HepG2 (cell line): ENCODE data around the gene ACAD11. TPM values are rescaled to one million over a fixed set of nuclear protein-coding genes. Genes with fewer than 3 reads are reported as not detected.

ENCODE experiments used
- ATAC-seq: fragments of 200-7000 bp; cut with Tn5 transposase; 3 replicates; pipeline ENCODE4 v1.9.1; 2020; ENCODE audit warnings: mild to moderate bottlenecking, moderate library complexity
- BruUV-seq: library from RNA; stranded (reverse); fragments of 400-500 nt; replicated peaks from 2 replicates; lab custom pipeline; 2021; lab: Mats Ljungman, UMichigan
- CTCF ChIA-PET: fragments of 300-600 bp; formaldehyde crosslinking; extraction: SDS; loops from one replicate; lab custom pipeline; 2021; ENCODE audit warnings: low total read pairs, inconsistent platforms, low intra/inter-chr PET ratio; lab: Yijun Ruan, JAX
- POLR2A ChIA-PET: fragments of 350-600 bp; sonication (Branson Sonifier 250); formaldehyde crosslinking; loops from one replicate; lab custom pipeline; 2020; ENCODE audit warnings: antibody characterized with exemption, inconsistent platforms; lab: Yijun Ruan, JAX
- DNase-seq: peaks from one replicate; pipeline ENCODE4 v3.0.0-alpha.2; 2015; ENCODE audit warnings: low spot score
- FAIRE-seq: peaks from 3 replicates; lab custom pipeline; 2011; peaks lifted over from hg19 to GRCh38; lab: Jason Lieb, UNC
- H2AFZ ChIP-seq: one replicate; pipeline ENCODE4 v1.6.1; 2011; ENCODE audit warnings: low read length, inconsistent platforms
- H3K27ac ChIP-seq: fragments of 300-600 bp; 3 replicates; pipeline ENCODE4 v1.8.0; 2011; ENCODE audit warnings: mixed run types, mild to moderate bottlenecking, mixed read lengths, low read length, inconsistent platforms; ENCODE audit not compliant: insufficient read depth; ENCODE audit errors: extremely low read length
- H3K27me3 ChIP-seq, 2 experiments: fragments of 200-600 bp in 1 of 2; 2 replicates in 1 of 2; 3 replicates in 1 of 2; pipeline versions ENCODE4 v1.6.0 to v1.8.0; 2011; ENCODE audit warnings: low read length in 2 of 2, mild to moderate bottlenecking in 2 of 2, moderate library complexity in 2 of 2, inconsistent platforms in 1 of 2; ENCODE audit not compliant: insufficient read depth in 2 of 2, control insufficient read depth in 1 of 2
- H3K36me3 ChIP-seq, 2 experiments: fragments of 200-600 bp in 1 of 2; replicated peaks in 1 of 2; 2 replicates in 1 of 2; 3 replicates in 1 of 2; pipeline versions ENCODE4 v1.5.1 to v1.8.0; 2011; ENCODE audit warnings: low read length in 2 of 2, inconsistent platforms in 1 of 2; ENCODE audit not compliant: insufficient read depth in 2 of 2, control insufficient read depth in 1 of 2
- H3K4me1 ChIP-seq: 2 replicates; pipeline ENCODE4 v1.5.1; 2012; ENCODE audit warnings: low read length, inconsistent platforms; ENCODE audit not compliant: insufficient read depth
- H3K4me2 ChIP-seq: 2 replicates; pipeline ENCODE4 v1.6.0; 2011; ENCODE audit warnings: low read depth, low read length, inconsistent platforms
- H3K4me3 ChIP-seq, 3 experiments: fragments of 200-600 bp in 1 of 3; sonication (generic), shearing (Covaris generic) in 1 of 3; replicated peaks in 1 of 3; 2 replicates each; pipeline ENCODE4 v1.5.1; 2011 to 2016; ENCODE audit warnings: low read length in 3 of 3, inconsistent platforms in 2 of 3, low read depth in 2 of 3, mild to moderate bottlenecking in 2 of 3, control low read depth in 1 of 3, mixed read lengths in 1 of 3; ENCODE audit not compliant: insufficient read depth in 1 of 3
- H3K79me2 ChIP-seq: one replicate; pipeline ENCODE4 v1.6.1; 2011; ENCODE audit warnings: low read length, inconsistent platforms; ENCODE audit not compliant: insufficient read depth
- H3K9ac ChIP-seq: 2 replicates; pipeline ENCODE4 v1.6.0; 2011; ENCODE audit warnings: mild to moderate bottlenecking, low read depth, low read length, inconsistent platforms; ENCODE audit not compliant: insufficient read depth
- H3K9me3 ChIP-seq: 2 replicates; pipeline ENCODE4 v1.5.1; 2012; ENCODE audit warnings: mild to moderate bottlenecking, low read length
- H4K20me1 ChIP-seq: 2 replicates; pipeline ENCODE4 v1.6.0; 2011; ENCODE audit warnings: inconsistent platforms, mild to moderate bottlenecking, low read length, moderate library complexity; ENCODE audit not compliant: insufficient read depth
- ADNP ChIP-seq: sonication (generic); formaldehyde crosslinking; IDR thresholded peaks from 2 replicates; pipeline ENCODE4 v1.4.0; 2020; ENCODE audit warnings: missing genetic modification reagents
- ATM ChIP-seq: fragments of 450-650 bp; IDR thresholded peaks from 2 replicates; pipeline ENCODE4 v1.7.1; 2017; ENCODE audit warnings: mild to moderate bottlenecking, borderline replicate concordance
- MEF2D ChIP-seq: sonication (generic); formaldehyde crosslinking; IDR thresholded peaks from 2 replicates; pipeline ENCODE4 v1.5.1; 2020; ENCODE audit warnings: mild to moderate bottlenecking, missing genetic modification reagents
- RXRA ChIP-seq: sonication (generic); formaldehyde crosslinking; IDR thresholded peaks from 2 replicates; pipeline ENCODE4 v1.5.1; 2020; ENCODE audit warnings: missing genetic modification reagents
- SATB2 ChIP-seq: sonication (generic); formaldehyde crosslinking; IDR thresholded peaks from 2 replicates; pipeline ENCODE4 v1.5.0; 2020; ENCODE audit warnings: missing genetic modification reagents
- TERF1 ChIP-seq: sonication (generic); formaldehyde crosslinking; IDR thresholded peaks from 2 replicates; pipeline ENCODE4 v1.8.0; 2022; ENCODE audit warnings: mild to moderate bottlenecking, missing genetic modification reagents, moderate library complexity
- ZMYM4 ChIP-seq: sonication (generic); formaldehyde crosslinking; IDR thresholded peaks from 2 replicates; pipeline ENCODE4 v1.8.1; 2023; ENCODE audit warnings: mild to moderate bottlenecking, missing genetic modification reagents
- ZNF232 ChIP-seq: sonication (generic); formaldehyde crosslinking; IDR thresholded peaks from 2 replicates; pipeline ENCODE4 v1.4.0; 2020; ENCODE audit warnings: missing genetic modification reagents, borderline replicate concordance
- ZNF292 ChIP-seq: sonication (generic); formaldehyde crosslinking; IDR thresholded peaks from 2 replicates; pipeline ENCODE4 v1.8.1; 2022; ENCODE audit warnings: mild to moderate bottlenecking, low read depth, missing genetic modification reagents, borderline replicate concordance
- ZNF782 ChIP-seq: sonication (generic); formaldehyde crosslinking; IDR thresholded peaks from 2 replicates; pipeline ENCODE4 v1.4.0; 2020; ENCODE audit warnings: missing genetic modification reagents, mild to moderate bottlenecking, borderline replicate concordance
- WGBS: methylation state at CpG from one replicate; pipeline ENCODE4 v1.1.6; 2017; ENCODE audit warnings: low lambda C conversion rate; 5-methylcytosine and 5-hydroxymethylcytosine counted together
- in situ Hi-C: cut with HindIII; loops from 2 replicates; pipeline ENCODE4 v1.10.0; 2017; ENCODE audit warnings: low pct_unique_long_range_greater_than_20kb; ENCODE audit not compliant: extremely low pct_ligation_motif_present
- intact Hi-C: fragments of 100-400 bp; cut with micrococcal nuclease; formaldehyde crosslinking; loops from one replicate; pipeline ENCODE4 v1.10.0; 2022; ENCODE audit not compliant: unreplicated experiment
- polyA plus RNA-seq, 8 experiments: library from polyadenylated mRNA; depleted of rRNA in 3 of 8; stranded (reverse) in 7 of 8; unstranded in 1 of 8; fragments of >200 nt; fragmentation: Illumina TruSeq in 4 of 8; extraction: Trizol in 4 of 8; gene quantifications; 2 replicates each; pipeline versions ENCODE4 v1.2.1 to v1.2.3, GENCODE V29; 2011 to 2016; ENCODE audit warnings: low read depth in 4 of 8, missing spikeins in 1 of 8, mixed read lengths in 1 of 8; ENCODE audit not compliant: insufficient read depth in 1 of 8
- total RNA-seq, 5 experiments: library from RNA; depleted of rRNA; stranded (reverse); fragments of >200 nt; fragmentation: Illumina TruSeq; extraction: Trizol; gene quantifications; 2 replicates each; pipeline ENCODE4 v1.2.3, GENCODE V29; 2016; ENCODE audit warnings: low read depth in 1 of 5

Gene ACAD11
- total and polyA plus RNA-seq, 2 of the 13 experiments (the other 11 are each of a cell fraction or from before 2014, with no cell fraction given): 30.6 to 56.9 TPM

GRCh38 chr3:132695422-132695821 is 35.8 kb upstream of the ACAD11 start:
- ATAC-seq: no peak
- DNase-seq: no peak
- no peak overlapping the region for H3K27ac ChIP-seq
- POLR2A ChIA-PET: interaction anchor here (0.6 kb wide), 1 partner anchor 1055 kb away, joined by 3 read pairs; no protein-coding TSS in a partner anchor
- no peak overlapping the region for H3K9ac ChIP-seq
- WGBS: 100% methylated on average over 1 of the region's 1 CpG
- BruUV-seq: no TSS peak
- intact Hi-C loops (no loop called here), in situ Hi-C loops (no loop called here)
- no peak overlapping the region for H2AFZ ChIP-seq
- no peaks in the 10 kb centered on the region for H3K9me3 ChIP-seq
- H3K4me3 ChIP-seq: no peak overlapping the region
- no peaks in the 10 kb centered on the region for H3K79me2 ChIP-seq
- CTCF ChIA-PET: no interaction called here
- no peaks in the 10 kb centered on the region for H3K4me1 ChIP-seq
- FAIRE-seq: no peak
- TF ChIP-seq MEF2D (CRISPR knock-in tag) (no peak), RXRA (CRISPR knock-in tag) (no peak), ZNF782 (CRISPR knock-in tag) (no peak), ADNP (CRISPR knock-in tag) (no peak), ZMYM4 (CRISPR knock-in tag) (no peak)
- no peaks in the 10 kb centered on the region for H3K27me3 ChIP-seq
- H4K20me1 ChIP-seq: no peaks in the 10 kb centered on the region
- no peak overlapping the region for H3K4me2 ChIP-seq
- peaks cover 16 to 58% of the 10 kb centered on the region in 2 experiments for H3K36me3 ChIP-seq

- in situ Hi-C loops (no loop called here), intact Hi-C loops (no loop called here)
- ChIA-PET CTCF (no interaction called here), POLR2A (no interaction called here)
- Histone ChIP-seq H3K4me3 (no peak overlapping the region), H3K9me3 (no peaks in the 10 kb centered on the region), H3K27me3 (no peaks in the 10 kb centered on the region), H3K36me3 (peaks cover 16 to 58% of the 10 kb centered on the region in 2 experiments), H3K27ac (no peak overlapping the region), H4K20me1 (no peaks in the 10 kb centered on the region), H3K4me1 (no peaks in the 10 kb centered on the region), H2AFZ (no peak overlapping the region), H3K4me2 (no peak overlapping the region), H3K79me2 (no peaks in the 10 kb centered on the region), H3K9ac (no peak overlapping the region)
- BruUV-seq: no TSS peak
- TF ChIP-seq SATB2 (no peak), ZNF292 (CRISPR knock-in tag) (no peak), ZNF232 (CRISPR knock-in tag) (no peak), TERF1 (CRISPR knock-in tag) (no peak), ATM (no peak)
- DNase-seq (no peak), ATAC-seq (no peak), FAIRE-seq (no peak)
- WGBS: 95% methylated on average over 4 of the region's 4 CpGs
These were observed 35.4 kb upstream of the ACAD11 start for GRCh38 chr3:132694991-132695390.
